GM12872 (cell line): ENCODE results near the gene ARHGAP8.

Experiments used
- CTCF ChIP-seq: IDR thresholded peaks from 3 replicates; pipeline ENCODE4 v1.5.1; 2011; ENCODE audit warnings: low read depth, mild to moderate bottlenecking, low read length, moderate library complexity; ENCODE audit not compliant: insufficient read depth

The ARHGAP8 gene

GRCh38 chr22:44732017-44732561 lies 20.3 kb upstream of the ARHGAP8 start:
- no peak for TF ChIP-seq CTCF

GRCh38 chr22:44732661-44733060 lies 19.7 kb upstream of the ARHGAP8 start:
- no peak for TF ChIP-seq CTCF

GRCh38 chr22:44733426-44734106 lies 18.8 kb upstream of the ARHGAP8 start:
- no peak for TF ChIP-seq CTCF

- TF ChIP-seq CTCF, result no peak
Measured at GRCh38 chr22:44734278-44734677, 18.1 kb upstream of the ARHGAP8 start.

GRCh38 chr22:44734801-44735517 lies 17.4 kb upstream of the ARHGAP8 start:
- no peak for TF ChIP-seq CTCF

- TF ChIP-seq CTCF, result peak; percentile 97
Measured at GRCh38 chr22:44735518-44736428, 16.6 kb upstream of the ARHGAP8 start.
